NCI-H2171 treated with DMSO at 0.1 percent for 48 hours (cell line): Measurements from ENCODE around the gene DGKE.

Experiments used
- DNase-seq: peaks from one replicate; lab custom pipeline; 2025; lab: John Stamatoyannopoulos, UW

DGKE gene

DNA sequence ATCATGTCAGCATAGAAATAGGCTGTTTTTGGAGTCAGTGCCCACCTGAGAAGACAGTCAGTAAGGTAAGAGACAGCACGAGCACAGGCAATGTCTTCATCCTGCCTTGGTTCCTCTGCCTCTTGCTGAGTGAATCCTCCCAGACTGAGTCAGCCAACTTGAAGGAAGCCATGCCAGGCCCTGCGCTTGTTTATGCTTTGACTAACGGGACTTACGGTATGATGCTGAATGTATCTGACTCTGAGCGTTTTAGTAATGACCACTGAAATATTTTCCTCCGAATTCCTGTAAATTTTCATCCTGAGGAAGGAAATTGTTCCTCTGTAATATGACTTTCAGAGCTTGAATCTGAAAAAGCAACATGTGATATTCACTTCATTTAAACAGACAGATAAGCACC is 18.2 kb upstream of the DGKE start:
- no peak for DNase-seq

DNA sequence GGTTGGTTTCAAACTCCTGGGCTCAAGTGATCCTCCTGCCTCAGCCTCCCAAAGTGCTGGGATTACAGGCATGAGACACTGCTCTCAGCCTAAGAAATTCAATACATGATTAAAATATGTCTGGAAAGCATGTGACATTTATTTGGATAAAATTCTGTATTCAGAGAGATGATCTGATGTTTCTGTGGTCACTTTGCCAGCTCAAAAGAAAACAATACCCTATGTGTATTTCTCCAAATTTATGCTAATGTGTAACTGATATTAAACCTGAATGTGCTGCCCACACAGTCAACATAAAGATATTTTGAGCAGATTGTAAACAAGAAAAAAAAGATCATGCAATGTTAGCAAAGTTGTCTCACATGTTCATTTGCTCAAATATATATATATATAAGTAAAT is 16.9 kb upstream of the DGKE start:
- DNase-seq = no peak

DNA sequence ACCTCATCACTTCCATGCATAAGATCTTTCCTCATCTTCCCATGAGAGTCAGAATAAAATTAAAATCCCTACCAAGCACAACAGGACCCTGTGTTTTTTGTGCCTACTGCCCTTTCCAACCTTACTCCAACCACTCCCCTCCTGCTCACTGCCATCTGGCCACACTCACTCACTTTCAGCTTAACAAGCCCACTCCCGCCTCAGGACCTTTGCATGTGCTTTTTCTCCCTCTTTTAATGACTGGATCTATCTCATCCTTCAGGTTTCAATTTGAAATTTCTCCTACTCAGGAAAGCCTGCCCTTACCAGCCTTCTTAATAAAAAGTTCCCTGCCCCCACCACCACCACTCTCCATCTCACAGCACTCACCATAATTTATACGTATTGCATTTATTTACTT is 14.9 kb upstream of the DGKE start:
- DNase-seq = no peak

- DNase-seq = peak; percentile 71
Observed at GRCh38 chr17:56819431-56820145, 14.4 kb upstream of the DGKE start.

- DNase-seq = no peak
Observed at GRCh38 chr17:56820207-56820606, 13.7 kb upstream of the DGKE start.

- no peak for DNase-seq
Observed at GRCh38 chr17:56821847-56822534, 12.0 kb upstream of the DGKE start.

DNA sequence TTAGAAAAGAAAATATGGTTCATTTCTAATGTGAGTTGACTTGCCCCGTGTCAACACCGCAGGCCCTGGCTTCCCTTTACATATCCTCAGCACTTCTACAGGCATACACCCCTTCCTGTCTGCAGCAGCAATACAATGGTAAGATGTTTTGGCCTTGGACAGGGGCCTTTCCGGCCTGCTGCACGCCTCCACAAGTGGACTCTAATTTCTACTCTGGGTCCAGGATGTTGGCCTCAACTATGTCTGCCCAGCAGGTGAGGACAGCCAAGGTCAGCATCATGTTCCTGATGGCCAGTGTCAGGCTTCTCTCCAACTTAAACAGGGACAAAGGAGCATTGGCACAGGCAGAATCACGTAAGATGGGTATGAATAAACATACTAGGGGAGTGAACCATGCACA is 11.2 kb upstream of the DGKE start:
- no peak for DNase-seq

- no peak for DNase-seq
Observed at GRCh38 chr17:56823848-56824247, 10.1 kb upstream of the DGKE start.

GRCh38 chr17:56824503-56824902 is 9.4 kb upstream of the DGKE start:
- DNase-seq = no peak

DNA sequence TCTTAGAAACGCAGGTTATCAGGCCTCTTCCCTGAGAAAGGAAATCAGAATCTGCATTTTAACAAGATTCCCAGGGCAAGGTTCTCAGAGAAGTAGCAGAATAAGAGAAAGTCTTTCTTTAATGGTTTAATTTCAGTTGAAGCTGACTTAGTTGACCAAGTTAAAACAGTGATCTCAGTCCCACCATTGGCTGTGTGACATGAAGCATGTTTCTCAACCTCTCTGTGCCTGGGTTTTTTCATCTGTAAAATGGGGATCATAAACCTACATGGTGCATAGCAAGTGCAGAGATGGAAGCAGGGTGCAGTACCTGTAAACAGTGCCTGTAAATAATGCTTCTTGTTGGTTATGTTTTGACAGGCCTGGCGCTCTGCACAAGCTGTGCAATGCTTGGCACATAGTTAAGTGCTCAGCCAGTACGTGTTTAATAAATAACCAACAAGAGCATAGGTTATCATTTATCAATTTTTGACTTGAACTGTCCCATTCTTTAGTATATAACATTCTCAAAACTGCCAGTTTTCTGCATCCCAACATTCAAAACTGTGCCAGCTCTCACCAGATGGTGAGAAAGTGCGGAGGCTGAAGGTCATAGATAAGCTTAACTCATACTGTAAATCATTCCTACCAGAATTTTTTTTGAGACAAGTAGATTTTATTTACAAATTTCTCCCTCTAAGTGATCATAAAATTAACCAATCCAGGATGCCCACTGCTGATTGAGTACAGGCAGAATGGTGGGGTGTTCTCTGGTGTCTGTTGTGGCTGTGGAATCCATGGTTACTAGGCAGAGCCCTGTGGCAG is 7.1 kb upstream of the DGKE start:
- no peak for DNase-seq

DNA sequence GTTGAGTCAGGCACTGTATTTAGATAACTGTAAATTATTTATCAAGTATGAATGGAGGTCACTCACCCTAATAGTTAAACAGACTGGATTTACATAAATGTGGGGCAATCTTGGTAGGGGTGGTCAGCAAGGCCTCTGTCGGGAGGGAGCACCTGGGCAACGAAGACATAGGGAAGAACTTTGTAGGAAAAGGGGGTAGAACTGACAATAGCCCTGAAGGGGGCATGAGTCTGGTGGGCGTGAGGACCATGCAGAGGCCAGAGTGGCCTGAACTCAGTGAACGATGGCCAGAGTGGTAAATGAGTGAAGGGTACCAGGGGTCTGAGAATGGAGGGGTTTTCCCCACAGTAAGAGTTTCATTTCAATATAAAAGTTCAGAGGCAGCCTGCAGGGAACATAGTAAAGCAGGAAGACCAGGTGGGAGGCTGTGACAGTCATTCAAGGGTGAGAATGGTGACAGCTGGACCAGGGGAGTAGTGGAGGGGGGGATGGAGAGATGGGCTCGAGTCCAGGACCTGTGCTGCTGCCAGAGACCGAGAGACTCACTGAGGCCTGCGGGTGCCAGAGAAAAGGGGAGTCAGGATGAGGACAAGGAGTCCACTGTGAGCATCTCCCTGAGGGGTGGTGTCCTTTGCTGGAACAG is 3.1 kb upstream of the DGKE start:
- DNase-seq = no peak

DNA sequence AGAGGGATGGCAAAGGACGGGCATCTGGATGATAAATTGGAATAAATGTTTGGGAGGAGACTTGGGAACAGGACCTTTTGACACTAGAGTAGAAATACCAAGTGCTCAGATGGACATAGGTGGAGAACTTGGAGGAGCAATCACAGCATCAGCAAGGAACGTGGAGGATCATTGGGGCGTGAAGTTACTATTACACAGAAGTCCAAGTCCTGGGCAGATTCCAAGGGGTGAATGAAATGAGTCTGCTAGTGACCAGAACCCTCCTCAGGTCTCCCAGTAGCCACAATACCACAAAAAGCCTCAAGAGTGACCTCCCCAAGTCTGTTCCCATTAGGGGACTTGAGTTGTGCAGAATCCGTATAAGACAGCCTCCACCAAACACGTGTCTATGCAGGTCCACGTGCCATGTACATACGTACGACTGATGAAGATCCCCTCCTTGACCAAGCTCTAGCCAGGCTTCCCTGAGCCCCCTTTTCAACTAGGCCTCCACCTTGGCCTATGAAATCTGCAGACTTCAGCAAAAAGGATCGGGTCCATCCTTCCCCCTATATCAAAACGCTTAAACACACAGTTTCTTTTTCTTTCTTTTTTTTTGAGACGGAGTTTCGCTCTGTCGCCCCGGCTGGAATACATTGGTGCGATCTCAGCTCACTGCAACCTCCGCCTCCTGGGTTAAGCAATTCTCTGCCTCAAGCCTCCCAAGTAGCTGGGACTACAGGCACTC is 2.4 kb upstream of the DGKE start:
- DNase-seq = no peak

GRCh38 chr17:56832446-56832845 is 1.5 kb upstream of the DGKE start:
- DNase-seq = no peak

DNA sequence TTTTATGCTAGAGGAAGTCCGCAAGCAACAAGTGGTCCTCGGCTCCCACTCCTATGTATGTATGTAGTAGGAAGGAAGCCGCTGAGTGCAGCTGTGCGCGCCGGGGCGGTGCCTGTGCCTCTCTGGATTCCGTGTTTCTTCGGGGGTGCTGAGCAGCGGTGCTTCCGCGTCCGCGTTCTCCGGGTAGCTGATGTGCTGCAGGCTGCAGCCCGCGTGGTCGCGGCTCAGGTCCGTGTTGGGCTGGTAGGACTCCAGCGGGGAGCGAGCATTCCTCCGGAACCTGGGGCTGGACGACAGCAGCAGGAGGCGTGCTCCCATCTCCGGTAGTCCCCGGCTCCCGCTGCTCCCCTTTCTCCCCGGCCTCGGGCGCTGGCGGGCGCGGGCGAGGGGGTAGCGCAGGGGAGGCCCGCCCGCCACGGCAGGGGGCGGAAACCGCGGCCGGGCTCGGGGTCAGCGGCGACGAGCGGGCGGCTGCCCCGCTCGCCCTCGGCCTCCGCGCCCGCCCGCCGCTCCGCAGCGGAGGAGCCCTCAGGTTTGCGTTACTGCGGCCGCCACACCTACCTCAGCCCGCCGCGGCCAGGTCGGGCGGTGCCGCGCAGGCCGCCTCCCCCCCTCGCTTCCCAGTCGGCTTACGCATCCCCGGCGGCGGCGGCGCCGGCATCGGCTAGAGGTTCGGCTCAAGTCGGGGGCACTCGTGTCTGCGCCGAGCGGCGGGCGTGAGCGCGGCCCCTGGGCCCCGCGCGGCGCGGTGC is 718 bp upstream of the DGKE start:
- peak; percentile 30 for DNase-seq

DNA sequence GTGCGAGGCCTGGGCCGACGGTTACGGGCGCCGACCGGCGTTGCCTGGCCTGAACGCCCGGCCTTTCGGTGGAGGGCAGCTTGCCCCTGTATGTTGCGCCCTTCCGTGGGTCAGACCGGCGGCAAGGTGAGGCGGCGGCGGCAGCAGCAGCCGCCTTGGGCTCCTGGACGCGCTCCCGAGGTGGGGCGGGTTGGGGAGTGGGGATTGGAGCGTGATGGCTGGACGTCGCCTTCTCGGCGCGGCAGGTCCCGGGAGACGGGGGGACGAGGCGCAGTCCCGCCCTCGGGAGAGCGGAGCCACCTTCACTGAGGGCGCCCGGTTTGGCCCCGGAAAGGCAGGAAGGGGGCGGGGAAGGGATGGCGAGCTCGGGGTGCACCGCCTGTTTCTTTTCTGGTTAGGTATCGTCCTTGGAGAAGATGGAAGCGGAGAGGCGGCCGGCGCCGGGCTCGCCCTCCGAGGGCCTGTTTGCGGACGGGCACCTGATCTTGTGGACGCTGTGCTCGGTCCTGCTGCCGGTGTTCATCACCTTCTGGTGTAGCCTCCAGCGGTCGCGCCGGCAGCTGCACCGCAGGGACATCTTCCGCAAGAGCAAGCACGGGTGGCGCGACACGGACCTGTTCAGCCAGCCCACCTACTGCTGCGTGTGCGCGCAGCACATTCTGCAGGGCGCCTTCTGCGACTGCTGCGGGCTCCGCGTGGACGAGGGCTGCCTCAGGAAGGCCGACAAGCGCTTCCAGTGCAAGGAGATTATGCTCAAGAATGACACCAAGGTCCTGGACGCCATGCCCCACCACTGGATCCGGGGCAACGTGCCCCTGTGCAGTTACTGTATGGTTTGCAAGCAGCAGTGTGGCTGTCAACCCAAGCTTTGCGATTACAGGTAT is 671 bp downstream of the DGKE start:
- DNase-seq = peak; percentile 59

- no peak for DNase-seq
Observed at GRCh38 chr17:56835264-56835585, 1.3 kb downstream of the DGKE start.

DNA sequence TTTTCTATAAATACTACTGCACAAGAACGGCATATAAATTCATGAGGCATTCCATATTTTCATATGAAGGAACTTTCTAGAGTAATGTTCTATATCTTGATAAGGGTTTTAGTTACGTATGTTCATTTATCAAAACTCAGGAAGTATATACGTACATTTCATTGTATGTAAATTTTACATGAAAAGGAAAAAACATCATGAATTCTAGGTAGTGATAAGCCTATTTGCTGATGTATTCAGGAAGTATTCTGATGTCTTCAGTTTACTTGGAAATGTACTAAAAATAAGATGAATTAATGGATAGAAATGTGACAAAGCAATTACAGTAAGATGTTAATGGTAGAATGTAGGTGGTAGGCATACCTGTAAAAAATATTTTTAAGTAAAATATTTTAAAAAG is 4.7 kb downstream of the DGKE start:
- DNase-seq = no peak

DNA sequence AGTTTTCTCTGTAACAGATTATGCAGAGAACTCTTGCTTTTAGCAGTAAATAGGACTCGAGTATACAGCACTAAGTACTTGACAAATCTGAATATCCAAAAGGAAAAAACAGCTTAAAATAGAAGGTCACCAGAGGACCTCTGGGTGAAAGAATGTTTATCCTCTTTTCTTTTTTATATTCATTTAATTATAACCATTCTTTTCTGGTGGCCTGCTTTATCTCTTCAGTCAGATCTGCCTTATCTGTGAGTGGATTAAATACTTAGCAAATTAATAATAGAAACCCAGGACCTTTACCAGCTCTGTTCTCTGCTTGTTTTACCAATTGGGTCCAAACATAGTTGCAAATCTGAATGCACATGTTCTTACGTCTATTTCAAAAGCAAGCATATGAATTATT is 8.6 kb downstream of the DGKE start:
- DNase-seq = no peak

DNA sequence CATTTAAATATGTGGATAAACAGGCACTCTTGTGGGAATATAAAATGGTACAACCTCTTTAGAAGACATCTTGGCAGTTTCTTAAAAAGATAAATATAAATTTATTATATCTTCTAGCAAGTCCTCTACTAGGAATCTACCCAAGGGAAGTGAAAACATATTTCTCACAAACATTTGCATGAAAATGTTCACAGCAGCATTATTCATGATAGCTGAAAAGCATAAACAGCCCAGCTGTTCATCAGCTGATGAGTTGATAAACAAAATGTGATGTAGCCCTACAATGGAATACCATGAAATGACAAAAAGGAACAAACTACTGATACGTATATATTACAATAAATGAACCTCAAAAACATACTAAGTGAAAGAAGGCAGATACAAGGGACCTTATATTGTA is 12.0 kb downstream of the DGKE start:
- no peak for DNase-seq

GRCh38 chr17:56847106-56847505 is 13.2 kb downstream of the DGKE start:
- no peak for DNase-seq
